Measurements from ENCODE around the gene SLK.

The SLK gene

DNA sequence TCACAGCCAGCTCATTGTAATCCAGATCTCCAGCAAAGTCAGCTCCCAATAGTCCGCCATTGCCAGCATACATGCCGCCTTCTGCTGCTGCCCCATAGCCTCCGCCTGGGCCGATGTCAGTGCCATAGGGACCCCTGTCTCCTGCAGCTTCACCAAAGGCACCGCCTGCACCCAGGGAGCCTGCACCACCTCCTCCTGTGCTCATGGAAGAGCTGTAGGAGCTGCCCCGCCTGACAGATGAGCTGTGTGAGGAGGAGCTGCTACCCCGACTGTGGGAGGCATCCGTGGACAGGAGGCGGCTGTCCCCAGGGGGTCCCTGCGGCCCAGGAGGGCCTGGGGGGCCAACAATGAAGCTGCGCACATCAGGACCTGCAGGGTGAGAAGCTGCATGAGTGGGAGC is 67.0 kb downstream of the SLK start:
- TF ChIP-seq, protein P1, sequence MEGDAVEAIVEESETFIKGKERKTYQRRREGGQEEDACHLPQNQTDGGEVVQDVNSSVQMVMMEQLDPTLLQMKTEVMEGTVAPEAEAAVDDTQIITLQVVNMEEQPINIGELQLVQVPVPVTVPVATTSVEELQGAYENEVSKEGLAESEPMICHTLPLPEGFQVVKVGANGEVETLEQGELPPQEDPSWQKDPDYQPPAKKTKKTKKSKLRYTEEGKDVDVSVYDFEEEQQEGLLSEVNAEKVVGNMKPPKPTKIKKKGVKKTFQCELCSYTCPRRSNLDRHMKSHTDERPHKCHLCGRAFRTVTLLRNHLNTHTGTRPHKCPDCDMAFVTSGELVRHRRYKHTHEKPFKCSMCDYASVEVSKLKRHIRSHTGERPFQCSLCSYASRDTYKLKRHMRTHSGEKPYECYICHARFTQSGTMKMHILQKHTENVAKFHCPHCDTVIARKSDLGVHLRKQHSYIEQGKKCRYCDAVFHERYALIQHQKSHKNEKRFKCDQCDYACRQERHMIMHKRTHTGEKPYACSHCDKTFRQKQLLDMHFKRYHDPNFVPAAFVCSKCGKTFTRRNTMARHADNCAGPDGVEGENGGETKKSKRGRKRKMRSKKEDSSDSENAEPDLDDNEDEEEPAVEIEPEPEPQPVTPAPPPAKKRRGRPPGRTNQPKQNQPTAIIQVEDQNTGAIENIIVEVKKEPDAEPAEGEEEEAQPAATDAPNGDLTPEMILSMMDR (IDR thresholded peaks at IDR 0.05; ENCODE audit: low read depth, low read length) = no peak
- H3K4me3 ChIP-seq (replicated peaks in 1 of 2; ENCODE audit: low read depth in 2 of 2, low read length in 2 of 2) = no peak overlapping the region
- DNase-seq (ENCODE audit: low read depth in 2 of 2) = no peak

DNA sequence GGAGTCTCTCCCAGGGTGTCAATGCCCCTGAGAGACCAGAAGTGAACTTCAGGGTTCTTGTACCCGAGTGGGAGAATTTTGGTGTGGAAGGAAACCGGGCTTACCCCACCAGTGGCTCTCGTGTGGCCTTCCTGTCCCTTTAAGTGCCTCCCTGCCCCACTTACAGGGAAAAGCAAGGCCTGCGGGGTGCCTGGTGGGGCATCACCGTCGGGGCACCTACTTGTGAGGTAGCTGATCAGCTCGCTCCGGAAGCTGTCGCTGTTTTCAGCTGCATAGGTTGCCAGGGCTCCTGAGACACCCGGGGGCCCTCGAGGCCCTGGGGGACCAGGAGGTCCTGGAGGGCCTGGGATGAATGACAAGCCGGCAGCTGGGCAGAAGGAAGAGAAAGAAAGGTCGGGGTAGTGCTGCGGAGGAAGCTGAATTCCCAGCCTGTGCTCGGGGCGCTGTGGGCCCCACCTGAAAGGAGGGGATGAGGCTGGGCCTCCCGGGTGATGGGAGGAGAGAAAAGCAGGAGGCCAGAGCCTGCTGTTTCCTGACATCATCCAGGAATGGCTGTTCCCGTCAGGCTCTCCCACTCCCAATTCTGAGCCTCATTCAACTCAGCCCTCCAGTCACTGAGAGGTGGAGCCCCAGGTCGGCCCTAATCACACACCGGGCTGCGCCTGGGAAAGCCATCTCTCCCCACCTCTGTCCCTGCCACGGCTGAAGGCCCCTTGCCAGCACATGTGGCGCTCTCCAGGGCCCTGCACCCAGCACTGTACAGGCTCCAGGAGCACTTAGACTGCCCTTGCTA is 67.7 kb downstream of the SLK start:
- H3K4me3 ChIP-seq (replicated peaks in 1 of 2; ENCODE audit: low read depth in 2 of 2, low read length in 2 of 2) = no peak overlapping the region
- DNase-seq (ENCODE audit: low read depth in 2 of 2) = no peak
- TF ChIP-seq, protein P1 (IDR thresholded peaks at IDR 0.05; ENCODE audit: low read depth, low read length) = no peak

- TF ChIP-seq, protein P1 (IDR thresholded peaks at IDR 0.05; ENCODE audit: low read depth, low read length) = no peak
- H3K4me3 ChIP-seq (replicated peaks in 1 of 2; ENCODE audit: low read depth in 2 of 2, low read length in 2 of 2) = no peak overlapping the region
- no peak for DNase-seq (ENCODE audit: low read depth in 2 of 2)
These were observed 68.5 kb downstream of the SLK start for GRCh38 chr10:104035194-104036068.

DNA sequence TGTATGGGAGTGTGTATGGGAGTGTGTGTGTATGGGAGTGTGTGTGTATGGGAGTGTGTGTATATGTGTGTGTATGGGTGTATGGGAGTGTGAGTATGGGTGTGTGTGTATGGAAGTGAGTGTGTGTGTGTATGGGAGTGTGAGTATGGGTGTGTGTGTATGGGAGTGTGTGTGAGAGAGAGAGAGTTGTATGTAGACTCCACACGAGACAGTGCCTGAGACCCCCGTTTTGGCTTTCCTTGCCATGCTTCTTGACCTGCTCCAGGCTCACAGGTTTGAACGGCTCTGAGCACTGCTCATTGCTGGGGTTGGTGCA is 69.1 kb downstream of the SLK start:
- no peak for DNase-seq (ENCODE audit: low read depth in 2 of 2)
- H3K4me3 ChIP-seq (replicated peaks in 1 of 2; ENCODE audit: low read depth in 2 of 2, low read length in 2 of 2) = no peak overlapping the region
- TF ChIP-seq, protein P1 (IDR thresholded peaks at IDR 0.05; ENCODE audit: low read depth, low read length) = no peak

DNA sequence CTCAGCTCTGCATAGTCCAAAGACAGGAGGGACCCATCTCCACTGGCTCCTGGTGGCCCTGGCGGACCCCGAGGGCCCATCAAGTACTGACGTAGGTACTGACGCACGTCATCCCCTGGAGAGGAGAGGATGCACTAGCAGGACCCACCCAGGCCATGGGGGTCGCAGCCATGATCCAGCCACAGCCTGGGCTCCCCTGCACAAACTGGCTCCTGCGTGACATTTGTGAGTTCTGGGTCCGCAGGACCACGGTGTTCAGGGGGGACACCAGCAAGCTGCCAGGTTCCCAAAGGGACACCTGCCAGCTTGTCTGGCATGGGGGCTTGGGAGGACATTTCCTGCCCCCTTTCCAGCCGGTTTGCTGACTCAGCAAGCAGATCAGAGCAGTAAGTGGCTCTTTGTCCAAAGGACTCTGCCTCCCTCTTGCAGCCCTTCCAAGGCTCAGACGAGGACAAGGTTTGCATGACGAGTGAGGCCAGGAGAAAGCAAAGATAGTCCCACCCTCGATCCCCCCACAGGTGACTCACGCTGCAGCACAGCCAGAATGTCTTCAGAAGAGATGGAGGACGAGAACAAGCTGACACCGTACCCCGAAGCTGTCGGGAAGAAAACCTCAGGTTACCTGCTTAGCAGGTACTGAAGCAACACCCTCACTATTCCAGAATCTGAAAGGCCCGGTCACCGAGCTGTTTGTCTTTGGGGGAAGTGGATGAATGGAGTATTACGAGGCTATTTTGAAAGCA is 69.7 kb downstream of the SLK start:
- H3K4me3 ChIP-seq (replicated peaks in 1 of 2; ENCODE audit: low read depth in 2 of 2, low read length in 2 of 2) = no peak overlapping the region
- no peak for DNase-seq (ENCODE audit: low read depth in 2 of 2)
- TF ChIP-seq, protein P1 (IDR thresholded peaks at IDR 0.05; ENCODE audit: low read depth, low read length) = no peak

DNA sequence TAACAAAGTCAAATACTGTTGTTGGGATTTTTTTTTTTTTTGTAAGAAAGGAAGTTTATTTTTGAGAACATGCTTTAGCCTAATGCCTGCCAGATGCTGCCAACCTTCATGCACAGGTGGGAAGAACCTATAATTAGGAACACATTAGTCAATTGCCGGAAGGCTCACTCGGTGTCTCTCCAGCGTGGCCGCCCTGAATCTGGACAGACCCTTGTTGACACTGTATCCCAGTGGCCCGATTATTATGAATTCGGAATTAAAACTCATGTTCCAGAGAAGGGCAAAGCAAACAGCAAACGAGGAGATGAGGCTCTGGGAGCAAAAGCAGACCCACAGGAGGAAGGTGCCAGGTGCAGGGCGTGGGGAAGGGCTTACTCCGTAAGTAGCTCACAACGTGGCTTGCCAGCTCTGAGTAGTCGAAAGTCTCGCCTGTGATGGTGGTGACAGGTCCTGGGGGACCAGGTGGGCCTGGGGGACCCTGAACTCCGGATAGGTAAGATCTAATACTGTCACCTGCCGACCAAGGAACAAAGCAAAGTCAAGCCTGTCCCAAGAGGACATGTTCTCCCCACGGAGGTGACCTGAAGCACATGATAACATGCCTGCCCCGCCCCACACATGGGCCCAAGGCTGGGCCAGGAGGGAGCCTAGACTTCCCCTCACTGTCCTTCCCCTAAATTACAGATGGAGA is 70.5 kb downstream of the SLK start:
- H3K4me3 ChIP-seq (replicated peaks in 1 of 2; ENCODE audit: low read depth in 2 of 2, low read length in 2 of 2) = no peak overlapping the region
- TF ChIP-seq, protein P1 (IDR thresholded peaks at IDR 0.05; ENCODE audit: low read depth, low read length) = no peak
- no peak for DNase-seq (ENCODE audit: low read depth in 2 of 2)

All from cardiac fibroblast (primary cell).